EH (cell line): ENCODE data around the gene RHNO1.

Experiments
- DNase-seq: peaks from one replicate; pipeline ENCODE4 v3.0.0-alpha.2; 2015; ENCODE audit warnings: low read depth

The RHNO1 gene

DNA sequence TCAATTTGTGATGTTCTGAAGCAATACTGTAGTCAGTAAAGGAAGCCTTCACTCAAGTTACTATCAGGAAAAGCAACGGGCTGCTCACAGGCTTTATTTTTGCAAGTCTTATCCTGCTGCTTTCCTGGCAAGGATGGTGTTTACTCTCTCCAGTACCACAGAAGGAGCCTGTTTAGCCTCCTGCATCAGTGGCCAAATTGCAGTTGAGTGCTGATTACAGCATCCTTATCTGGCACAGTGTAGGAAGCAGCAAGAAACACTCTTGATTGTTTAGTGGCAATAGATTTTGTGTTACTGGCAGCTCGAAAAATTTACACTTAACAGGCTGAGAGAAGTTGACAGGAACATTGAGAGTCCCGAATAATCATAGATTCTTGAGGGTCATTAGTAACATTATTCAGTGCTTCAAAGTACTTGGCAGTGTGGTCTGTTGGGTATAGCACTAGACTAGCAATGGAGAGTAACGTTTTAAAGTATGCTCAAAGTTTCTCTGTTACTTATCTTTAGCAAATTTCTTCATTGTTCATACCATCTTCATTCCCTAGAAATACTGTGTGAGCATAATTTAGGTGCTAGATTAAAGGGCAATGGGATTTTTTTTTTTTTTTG is 25.4 kb downstream of the RHNO1 start:
- no peak for DNase-seq

- DNase-seq: no peak
Observed at GRCh38 chr12:2904260-2904659, 27.2 kb downstream of the RHNO1 start.

- no peak for DNase-seq
Observed at GRCh38 chr12:2912216-2912575, 35.2 kb downstream of the RHNO1 start.

- DNase-seq: no peak
Observed at GRCh38 chr12:2919249-2919648, 42.2 kb downstream of the RHNO1 start.

GRCh38 chr12:2922329-2922728 is 45.3 kb downstream of the RHNO1 start:
- peak; percentile 46 for DNase-seq

GRCh38 chr12:2923057-2923456 is 46.0 kb downstream of the RHNO1 start:
- no peak for DNase-seq

DNA sequence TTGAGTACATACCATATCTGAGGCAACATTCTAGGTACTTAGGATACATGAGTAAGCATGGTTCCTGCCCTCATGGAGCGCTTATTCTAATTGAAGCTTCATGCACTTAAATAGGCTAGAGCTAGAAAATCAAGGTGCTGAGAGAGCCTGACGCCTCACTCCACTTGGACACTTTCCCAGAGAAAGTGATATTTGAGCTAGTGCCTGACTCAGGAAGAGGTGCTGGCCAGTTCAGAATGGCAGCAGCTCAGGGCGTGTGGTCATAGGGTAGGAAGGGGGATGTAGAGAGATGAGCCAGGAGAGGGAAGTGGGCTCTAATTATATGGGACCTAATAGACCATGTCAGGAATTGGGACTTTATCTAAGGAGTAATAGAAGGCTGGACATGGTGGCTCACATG is 47.0 kb downstream of the RHNO1 start:
- peak; percentile 41 for DNase-seq

DNA sequence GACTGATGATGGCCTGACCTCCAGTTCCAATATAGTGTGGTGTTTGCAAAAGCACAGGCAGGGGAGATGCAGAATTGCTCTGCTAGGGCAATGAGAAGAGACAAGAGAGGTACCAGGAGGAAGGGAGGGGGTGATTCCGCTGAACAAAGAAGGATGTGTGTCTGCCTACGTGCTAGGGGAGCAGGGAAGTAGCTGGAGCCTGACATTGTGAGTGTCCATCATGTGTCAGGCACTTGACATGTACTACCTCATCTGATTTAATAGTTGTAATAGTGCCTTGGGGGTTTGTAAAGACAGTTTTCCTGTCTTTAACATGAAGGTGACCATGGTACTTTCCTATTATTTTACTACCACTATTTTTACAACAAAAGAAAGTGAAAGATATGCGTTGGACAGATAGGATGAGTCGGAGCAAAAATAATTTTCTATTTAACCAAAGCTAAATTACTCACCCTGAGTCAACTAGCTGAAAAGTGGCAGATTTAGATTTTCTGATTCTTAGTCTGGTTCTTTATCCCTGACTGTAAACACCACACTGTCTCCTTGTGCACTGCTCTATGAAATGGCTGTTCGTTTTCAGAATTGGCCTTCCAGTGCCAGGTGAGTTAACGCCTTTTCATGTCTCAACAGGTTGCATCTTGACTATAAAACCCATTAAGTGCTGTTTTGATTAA is 48.4 kb downstream of the RHNO1 start:
- peak; percentile 36 for DNase-seq

GRCh38 chr12:2930865-2931264 is 53.8 kb downstream of the RHNO1 start:
- no peak for DNase-seq

GRCh38 chr12:2933586-2933985 is 56.6 kb downstream of the RHNO1 start:
- DNase-seq: no peak

- no peak for DNase-seq
Observed at GRCh38 chr12:2934371-2934770, 57.3 kb downstream of the RHNO1 start.

DNA sequence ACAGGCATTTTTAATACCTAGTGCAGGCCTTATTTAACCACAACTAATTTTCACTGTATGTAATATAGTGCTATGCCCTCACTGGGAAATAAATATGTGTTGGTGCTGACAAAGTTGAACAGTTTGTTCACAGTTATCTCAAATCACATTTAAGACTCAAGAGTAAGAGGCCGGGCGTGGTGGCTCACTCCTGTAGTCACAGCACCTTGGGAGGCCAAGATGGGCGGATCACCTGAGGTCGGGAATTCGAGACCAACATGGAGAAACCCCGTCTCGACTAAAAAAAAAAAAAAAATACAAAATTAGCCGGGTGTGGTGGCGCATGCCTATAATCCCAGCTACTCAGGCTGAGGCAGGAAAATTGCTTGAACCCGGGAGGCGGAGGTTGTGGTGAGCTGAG is 59.3 kb downstream of the RHNO1 start:
- DNase-seq: no peak

- DNase-seq: no peak
Observed at GRCh38 chr12:2937500-2937899, 60.5 kb downstream of the RHNO1 start.
